GM18498 (cell line): Measurements from ENCODE around the gene CTCF.

Experiments used
- ATAC-seq: cut with Tn5 transposase; IDR thresholded peaks from one replicate; pipeline ENCODE4 v1.9.1; 2021; ENCODE audit warnings: mild to moderate bottlenecking, moderate library complexity; ENCODE audit not compliant: unreplicated experiment

Gene CTCF

DNA sequence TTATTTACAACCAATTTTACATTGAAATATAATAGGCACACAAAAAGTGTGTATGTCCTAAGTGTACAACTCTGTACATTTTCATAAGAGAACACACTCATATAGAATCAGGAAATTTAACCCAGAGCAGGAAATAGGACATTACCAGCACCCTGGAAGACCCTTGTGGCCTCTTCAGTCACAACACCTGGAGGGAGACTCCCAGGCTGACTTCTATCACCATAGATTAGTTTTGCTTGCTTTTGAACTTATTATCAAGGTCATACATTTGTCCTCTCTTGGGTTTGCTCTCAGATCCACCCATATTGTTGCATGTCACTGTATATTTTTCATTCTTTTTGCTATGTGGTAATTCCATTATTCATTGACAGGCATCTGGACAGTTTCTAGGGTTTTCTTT lies 27.9 kb upstream of the CTCF start:
- ATAC-seq: no peak

DNA sequence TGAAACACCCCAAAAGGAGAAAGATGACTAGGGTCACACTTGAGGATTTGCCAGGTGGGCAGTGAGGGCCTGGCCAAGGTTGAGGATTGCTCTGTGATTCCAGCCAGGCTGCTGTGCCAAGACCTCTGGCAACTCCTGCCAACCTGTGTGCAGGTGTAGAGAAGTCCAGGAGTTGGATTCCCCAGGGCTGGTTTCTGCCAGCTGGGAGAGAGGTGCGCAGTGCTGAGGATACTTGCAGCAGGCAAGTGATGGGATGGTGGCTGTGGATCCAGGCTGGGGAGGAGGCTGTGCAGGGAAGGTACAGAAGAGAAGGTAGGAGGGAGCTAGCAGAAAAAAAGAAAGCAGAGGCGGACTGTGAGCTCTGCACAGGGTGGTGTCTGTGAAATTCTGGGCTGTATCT lies 27.1 kb upstream of the CTCF start:
- ATAC-seq: no peak

DNA sequence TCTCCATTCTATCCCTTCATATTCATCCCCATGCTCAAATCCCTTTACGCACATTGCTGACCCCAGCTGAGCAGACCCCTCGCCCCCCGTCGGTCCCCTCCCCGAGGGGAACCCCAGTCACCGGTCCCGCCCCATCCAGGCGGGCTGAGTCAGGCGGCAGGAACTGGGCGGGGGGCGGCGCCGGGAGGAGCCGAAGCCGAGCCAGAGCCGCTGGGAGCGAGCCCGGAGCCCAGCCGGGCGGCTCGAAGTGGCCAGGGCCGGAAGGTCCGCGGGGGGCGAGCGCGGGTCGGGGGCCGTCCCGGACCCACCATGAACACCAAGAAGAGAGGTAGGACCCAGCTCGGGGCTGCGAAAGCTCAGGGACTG lies 25.1 kb upstream of the CTCF start:
- peak; percentile 31 for ATAC-seq

DNA sequence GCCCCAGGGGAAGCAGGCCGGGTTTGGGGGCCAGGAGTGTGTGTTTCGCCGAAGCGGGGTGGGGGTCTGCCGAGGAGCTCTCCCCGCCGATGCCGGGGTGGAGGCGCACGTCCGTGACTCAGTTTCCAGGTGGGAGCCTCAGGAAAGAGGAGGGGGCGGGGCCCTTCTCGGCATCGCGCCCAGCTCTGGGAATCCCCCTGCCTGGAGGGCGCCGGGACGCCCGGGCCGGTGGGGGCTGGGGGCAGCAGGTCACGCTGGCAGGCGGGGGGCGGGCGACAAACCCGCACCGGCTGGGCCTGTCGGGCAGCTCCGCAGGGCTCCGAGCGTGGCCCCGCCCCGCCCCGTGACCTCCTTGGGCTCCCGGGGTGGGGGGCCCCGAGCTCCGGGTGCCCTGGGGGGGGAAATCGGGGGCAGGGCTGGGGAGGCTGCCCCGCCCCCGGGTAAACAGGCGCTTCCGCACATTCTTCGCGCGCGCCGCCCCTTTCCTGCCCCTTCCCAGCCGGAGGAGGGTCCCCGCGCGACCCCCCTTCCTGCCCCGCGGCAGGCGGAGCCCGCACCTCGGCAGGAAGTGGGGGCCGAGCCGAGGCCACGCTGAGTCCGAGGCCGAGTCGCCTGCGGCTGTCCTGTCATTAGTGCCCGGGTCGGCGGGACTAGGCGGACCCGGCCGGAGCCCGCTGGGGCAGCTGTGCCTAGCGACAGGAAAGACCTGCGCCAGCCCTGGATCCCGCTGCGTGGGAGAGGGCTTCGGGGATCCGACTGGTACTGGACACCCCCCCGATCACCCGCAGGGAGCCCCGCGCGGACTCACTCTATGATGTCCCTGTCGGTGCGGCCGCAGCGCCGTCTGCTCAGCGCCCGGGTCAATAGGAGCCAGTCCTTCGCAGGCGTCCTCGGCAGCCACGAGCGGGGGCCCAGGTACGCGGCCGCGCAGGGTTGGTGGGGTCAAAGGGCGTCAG lies 24.4 kb upstream of the CTCF start:
- ATAC-seq: peak; percentile 41

DNA sequence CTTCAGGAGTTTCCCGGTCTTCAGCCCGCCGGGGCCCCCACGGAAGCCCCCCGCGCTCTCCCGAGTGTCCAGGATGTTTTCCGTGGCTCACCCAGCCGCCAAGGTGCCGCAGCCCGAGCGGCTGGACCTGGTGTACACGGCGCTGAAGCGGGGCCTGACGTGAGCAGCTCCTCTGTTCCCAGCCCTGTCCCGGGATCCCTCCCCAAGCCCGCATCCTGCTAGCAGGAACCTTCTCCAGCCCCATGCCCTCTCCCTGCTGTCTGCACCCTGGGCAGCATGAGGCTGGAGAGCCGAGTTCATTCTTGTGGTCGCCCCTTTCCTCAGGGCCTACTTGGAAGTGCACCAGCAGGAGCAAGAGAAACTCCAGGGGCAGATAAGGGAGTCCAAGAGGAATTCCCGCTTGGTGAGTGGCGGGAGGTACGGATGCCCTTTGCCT lies 23.6 kb upstream of the CTCF start:
- no peak for ATAC-seq

DNA sequence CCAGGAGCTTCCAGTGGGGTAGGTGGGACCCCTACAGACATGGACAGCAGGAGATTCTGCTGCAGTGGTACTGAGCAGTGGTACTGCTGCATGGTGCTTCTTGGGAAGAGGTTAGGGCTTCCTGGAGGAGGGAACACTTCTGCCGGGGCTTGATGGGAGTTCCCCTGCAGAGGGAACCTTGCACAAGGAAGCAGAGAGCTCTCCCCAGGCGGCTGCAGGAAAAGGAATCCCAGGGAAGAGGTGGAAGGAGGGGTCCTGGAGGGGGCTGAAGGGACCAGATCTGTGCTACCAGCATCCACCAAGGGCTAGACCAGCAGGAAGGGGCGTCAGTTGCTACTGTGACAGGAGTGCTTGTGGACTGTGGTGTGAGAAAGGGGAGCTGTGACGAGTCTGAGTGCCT lies 23.1 kb upstream of the CTCF start:
- no peak for ATAC-seq

DNA sequence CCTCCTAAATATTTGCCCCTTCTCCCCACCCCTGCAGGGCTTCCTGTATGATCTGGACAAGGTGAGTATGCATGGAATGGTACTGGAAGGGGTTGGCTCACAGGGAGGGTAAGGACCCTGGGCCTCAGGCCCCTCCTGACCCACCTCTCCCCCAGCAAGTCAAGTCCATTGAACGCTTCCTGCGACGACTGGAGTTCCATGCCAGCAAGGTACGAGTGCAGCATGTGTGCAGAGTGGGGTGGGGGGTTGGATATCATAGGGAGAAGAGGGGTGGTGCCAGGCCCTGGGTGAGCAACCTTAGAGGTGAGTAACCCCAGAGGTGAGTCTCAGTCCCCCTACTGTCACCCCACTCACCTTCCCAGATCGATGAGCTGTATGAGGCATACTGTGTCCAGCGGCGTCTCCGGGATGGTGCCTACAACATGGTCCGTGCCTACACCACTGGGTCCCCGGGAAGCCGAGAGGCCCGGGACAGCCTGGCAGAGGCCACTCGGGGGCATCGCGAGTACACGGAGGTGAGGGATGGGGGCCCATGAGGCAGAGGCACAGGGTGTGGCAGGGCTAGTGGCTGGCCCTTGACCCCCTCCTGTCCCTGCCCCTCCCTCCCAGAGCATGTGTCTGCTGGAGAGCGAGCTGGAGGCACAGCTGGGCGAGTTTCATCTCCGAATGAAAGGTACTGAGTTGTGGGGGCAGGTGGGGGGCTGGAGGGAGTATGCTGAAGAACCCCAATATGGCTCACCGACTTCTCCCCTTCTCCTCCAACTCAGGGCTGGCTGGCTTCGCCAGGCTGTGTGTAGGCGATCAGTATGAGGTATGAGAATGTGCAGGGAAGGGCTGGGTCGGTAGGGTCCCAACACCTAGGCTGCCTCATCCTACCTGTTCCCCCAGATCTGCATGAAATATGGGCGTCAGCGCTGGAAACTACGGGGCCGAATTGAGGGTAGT lies 22.4 kb upstream of the CTCF start:
- ATAC-seq: no peak

DNA sequence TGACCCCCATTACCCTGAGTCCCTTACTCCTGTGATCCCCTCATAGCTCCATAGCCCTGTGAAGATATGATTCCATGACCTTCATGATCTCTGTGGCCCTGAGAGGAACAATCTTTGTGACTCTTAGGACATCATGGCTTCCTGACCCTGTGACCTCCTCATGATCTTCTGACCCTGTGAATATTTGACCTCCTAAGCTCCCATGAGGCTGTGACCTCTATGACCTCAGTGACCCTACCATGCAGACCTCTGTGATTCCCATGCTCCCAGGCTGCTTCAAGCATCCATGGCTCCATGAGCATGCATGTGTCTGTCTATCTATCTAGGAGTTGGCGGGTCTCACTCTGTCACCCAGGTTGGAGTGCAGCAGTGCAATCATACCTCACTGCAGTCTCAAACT lies 21.6 kb upstream of the CTCF start:
- ATAC-seq: no peak

DNA sequence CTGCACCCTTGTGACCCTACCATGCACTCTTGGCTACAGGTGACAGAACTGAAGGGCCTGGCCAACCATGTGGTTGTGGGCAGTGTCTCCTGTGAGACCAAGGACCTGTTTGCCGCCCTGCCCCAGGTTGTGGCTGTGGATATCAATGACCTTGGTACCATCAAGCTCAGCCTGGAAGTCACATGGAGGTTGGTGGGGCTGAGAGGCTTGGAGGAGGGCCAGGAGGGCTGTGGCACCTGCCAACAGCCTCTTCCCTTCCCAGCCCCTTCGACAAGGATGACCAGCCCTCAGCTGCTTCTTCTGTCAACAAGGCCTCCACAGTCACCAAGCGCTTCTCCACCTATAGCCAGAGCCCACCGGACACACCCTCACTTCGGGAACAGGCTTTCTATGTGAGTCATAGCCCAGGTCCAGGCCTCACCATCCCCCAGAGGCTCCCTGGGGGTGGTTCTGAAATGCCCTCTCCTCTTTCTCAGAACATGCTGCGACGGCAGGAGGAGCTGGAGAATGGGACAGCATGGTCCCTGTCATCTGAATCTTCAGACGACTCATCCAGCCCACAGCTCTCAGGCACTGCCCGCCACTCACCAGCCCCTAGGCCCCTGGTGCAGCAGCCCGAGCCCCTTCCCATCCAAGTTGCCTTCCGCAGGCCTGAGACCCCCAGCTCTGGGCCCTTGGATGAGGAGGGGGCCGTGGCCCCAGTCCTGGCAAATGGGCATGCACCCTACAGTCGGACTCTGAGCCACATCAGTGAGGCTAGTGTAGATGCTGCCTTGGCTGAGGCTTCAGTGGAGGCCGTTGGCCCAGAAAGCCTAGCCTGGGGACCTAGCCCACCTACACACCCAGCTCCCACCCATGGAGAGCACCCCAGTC lies 20.7 kb upstream of the CTCF start:
- no peak for ATAC-seq

DNA sequence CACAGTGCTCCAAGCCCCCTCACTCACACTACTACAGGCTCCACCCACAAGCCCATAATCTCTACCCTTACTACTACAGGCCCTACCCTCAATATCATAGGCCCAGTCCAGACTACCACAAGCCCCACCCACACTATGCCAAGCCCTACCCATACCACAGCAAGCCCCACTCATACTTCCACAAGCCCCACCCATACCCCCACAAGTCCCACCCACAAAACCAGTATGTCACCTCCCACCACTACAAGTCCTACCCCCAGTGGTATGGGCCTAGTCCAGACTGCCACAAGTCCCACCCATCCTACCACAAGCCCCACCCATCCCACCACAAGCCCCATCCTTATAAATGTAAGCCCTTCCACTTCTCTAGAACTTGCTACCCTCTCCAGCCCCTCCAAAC lies 19.9 kb upstream of the CTCF start:
- ATAC-seq: no peak

DNA sequence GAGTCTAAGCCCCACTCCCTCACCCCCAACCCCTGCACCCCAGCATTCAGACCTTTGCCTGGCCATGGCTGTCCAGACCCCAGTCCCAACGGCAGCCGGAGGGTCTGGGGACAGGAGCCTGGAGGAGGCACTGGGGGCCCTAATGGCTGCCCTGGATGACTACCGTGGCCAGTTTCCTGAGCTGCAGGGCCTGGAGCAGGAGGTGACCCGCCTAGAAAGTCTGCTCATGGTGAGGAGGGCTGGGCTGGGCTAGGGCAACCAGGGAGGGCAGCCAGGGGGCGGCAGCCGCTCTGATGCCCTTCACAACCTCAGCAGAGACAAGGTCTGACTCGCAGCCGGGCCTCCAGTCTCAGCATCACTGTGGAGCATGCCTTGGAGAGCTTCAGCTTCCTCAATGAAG lies 19.3 kb upstream of the CTCF start:
- ATAC-seq: no peak

DNA sequence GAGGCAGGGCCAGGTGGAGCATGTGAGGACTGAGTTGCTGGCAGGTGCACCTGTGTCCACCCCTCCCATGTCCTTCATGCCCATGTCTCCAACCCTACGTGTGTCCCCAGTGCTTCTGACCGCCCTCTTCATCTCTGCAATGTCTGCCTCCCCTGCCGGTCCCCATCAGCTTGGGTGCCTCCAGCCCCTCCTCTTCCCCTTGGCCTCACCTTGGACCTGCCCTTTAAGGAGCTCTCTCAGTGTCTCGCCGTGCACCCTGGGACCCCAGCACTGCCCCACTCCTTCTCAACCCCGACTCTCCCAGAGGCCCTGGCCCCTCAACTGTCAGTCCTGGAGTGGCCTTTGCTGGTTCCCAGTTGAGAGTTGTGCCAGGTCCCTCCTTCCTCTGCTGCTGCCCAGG lies 18.7 kb upstream of the CTCF start:
- no peak for ATAC-seq

DNA sequence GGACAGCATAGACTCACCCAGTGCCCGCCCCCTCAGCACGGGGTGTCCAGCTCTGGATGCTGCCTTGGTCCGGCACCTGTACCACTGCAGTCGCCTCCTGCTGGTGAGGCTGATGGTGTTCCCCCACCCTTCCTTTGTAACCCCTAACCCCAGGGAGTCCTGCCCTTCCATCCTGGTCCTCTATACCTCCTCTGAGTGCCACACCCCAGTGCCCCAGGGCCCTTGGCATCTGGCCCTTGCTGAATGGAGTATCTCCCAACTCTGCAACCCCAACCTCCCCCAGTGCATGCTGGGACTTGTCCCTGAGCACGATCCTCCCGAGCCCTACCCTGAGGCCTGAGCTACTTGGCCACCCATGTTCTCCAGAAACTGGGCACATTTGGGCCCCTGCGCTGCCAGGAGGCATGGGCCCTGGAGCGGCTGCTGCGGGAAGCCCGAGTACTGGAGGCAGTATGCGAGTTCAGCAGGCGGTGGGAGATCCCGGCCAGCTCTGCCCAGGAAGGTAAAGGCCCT lies 17.9 kb upstream of the CTCF start:
- no peak for ATAC-seq

DNA sequence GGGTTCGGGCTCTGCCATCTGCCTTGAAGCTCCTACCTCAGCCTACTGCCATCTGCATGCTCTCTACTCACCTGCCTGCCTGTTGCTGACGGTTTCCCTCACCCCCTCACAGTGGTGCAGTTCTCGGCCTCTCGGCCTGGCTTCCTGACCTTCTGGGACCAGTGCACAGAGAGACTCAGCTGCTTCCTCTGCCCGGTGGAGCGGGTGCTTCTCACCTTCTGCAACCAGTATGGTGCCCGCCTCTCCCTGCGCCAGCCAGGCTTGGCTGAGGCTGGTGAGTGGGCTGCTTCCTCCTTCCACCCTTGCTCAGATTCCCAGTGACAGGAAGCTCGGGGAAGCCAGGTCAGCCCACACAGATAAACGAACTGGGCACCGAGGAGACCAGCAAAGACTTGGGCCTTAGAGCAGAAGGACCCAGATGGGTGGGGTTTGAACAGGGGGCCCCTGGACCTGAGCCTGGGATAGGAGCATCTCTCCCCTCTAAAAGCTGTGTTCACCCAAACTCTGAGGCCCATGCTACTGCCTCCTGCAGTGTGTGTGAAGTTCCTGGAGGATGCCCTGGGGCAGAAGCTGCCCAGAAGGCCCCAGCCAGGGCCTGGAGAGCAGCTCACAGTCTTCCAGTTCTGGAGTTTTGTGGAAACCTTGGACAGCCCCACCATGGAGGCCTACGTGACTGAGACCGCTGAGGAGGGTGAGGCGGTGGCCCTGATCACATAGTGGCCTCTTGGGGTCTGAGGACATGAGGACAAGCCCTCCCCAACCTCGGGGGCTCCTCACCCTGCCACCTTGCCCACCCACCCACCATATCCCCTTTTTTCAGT lies 17.3 kb upstream of the CTCF start:
- no peak for ATAC-seq

DNA sequence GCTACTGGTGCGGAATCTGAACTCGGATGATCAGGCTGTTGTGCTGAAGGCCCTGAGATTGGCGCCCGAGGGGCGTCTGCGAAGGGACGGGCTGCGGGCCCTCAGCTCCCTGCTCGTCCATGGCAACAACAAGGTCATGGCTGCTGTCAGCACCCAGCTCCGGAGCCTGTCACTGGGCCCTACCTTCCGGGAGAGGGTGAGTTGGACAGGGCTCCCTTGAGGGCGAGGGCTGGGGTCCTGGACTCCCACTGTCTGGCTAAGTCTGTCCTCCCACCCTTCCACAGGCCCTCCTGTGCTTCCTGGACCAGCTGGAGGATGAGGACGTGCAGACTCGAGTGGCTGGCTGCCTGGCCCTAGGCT lies 16.7 kb upstream of the CTCF start:
- no peak for ATAC-seq

DNA sequence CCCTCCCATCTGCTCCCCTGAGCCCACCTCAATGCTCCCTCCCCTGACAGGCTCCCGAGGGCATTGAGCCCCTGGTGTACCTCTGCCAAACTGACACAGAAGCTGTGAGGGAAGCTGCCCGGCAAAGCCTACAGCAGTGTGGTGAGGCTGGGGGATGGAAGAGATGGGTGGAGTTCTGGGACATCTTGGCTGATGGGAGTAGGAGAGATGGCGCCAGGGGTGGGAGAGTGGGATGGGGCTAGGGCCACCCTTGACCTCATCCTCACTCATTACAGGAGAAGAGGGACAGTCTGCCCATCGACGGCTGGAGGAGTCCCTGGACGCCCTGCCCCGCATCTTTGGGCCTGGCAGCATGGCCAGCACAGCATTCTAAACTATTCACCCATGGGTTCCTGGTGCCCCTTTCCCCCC lies 16.2 kb upstream of the CTCF start:
- ATAC-seq: no peak

DNA sequence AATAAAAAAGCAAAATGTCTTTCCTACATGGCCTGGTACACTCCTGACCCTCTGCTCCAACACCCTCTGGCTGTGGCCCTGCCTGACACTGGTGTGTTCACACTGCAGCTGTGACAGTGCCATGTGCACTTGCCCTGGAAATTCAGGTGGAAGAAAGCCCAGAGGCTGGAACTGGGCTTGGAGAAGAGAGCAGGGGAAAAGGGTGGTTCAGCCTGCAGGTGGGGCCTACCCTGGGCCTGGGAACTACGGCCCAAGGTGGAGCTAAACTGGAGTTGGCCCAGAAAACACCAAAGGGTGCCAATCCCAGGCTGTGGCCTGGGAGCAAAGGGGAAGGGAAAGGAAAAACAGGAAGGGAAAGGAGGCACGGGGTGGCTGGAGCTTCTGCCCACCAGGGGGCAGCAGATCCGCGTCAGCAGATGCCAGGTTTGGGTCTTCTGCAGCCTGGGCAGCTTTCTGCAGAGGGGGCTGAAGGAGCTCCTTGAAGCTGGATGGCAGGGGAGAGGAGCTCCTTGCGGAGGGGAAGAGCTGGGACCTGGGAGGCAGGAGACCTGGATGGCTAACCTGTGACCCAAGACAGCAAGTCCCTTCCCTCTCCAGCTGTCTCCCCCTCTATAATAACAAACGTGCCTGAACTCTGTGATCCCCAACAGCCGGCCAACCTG lies 15.4 kb upstream of the CTCF start:
- ATAC-seq: peak; percentile 35

DNA sequence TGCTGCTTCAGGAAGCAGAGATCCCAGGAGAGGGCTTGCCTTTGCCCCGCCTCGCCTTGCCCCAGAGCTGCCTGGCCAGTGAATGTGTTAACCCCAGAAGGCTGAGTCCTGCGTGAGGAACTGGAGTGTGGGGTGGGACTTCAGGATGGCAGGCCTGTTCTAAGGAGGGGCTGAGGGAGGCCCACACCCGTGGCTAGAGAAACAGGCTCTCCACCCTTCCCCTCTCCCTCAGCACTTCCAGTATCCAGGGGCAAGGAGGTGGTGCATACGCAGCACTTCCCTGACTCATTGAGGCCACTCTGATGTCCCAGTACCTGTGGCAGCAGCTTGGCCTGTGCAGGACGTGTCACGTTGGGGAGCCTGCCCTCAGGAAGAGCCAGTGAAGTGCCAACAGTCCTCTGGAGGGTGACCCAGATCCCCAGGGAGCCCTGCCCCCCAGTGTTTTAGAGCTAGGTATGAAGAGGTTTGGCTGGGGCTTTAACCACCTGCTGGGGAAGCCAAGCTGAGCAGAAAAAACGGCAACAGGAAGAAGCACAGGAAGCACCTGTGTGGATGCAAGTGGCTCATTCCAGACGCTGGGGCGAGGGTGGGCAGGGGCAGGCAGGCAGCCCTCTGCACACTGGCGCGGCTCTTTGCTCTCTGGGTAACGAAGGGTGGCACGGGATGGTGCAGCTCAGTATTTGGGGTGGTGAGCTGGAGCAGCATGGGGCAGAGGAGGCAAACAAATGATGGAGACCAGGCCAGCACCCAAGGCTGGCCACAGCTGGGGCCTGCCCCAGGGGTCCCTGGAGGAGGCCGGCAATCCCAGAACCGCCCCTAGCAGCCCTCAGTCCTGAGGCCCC lies 14.7 kb upstream of the CTCF start:
- no peak for ATAC-seq
